Sigmoid colon (tissue), 7 donors: Measurements from ENCODE around the gene MAP1S. TPM values are rescaled to one million over a fixed set of nuclear protein-coding genes. Genes with fewer than 3 reads are reported as not detected.

Experiments used
- DNase-seq: peaks from one replicate; pipeline ENCODE4 v3.0.0-alpha.2; 2019
- H3K27ac ChIP-seq, 4 donors: fragments of 200-600 bp; sonication (generic); one replicate each; pipeline ENCODE4 v1.5.1; 2016 to 2019; ENCODE audit warnings: mild to moderate bottlenecking in 1 of 4
- H3K27me3 ChIP-seq, 3 donors: fragments of 200-600 bp; sonication (generic); one replicate each; pipeline ENCODE4 v1.5.1; 2019; ENCODE audit warnings: mild to moderate bottlenecking in 1 of 3
- H3K36me3 ChIP-seq, 4 donors: fragments of 200-600 bp; sonication (generic); one replicate each; pipeline ENCODE4 v1.5.1; 2016 to 2019
- H3K4me1 ChIP-seq, 4 donors: fragments of 200-600 bp; sonication (generic); one replicate each; pipeline ENCODE4 v1.5.1; 2017 to 2019
- H3K4me3 ChIP-seq, 4 donors: fragments of 200-600 bp; sonication (generic); one replicate each; pipeline ENCODE4 v1.5.1; 2017 to 2019; ENCODE audit warnings: mild to moderate bottlenecking in 2 of 4, moderate library complexity in 1 of 4
- H3K9me3 ChIP-seq, 4 donors: fragments of 200-600 bp in 3 of 4; sonication (generic) in 3 of 4; one replicate each; pipeline versions ENCODE4 v1.5.1 to v1.6.1; 2013 to 2019
- EP300 ChIP-seq, 4 donors: sonication (generic); formaldehyde crosslinking; IDR thresholded peaks; one replicate each; pipeline ENCODE4 v1.6.1; 2017; ENCODE audit warnings: antibody characterized with exemption in 4 of 4
- POLR2A ChIP-seq, 2 donors: fragments of 450-650 bp; IDR thresholded peaks; one replicate each; pipeline ENCODE4 v1.6.1; 2016; ENCODE audit warnings: antibody characterized with exemption in 2 of 2, mild to moderate bottlenecking in 2 of 2, moderate library complexity in 2 of 2
- POLR2AphosphoS5 ChIP-seq, 4 donors: sonication (generic); formaldehyde crosslinking; IDR thresholded peaks; one replicate each; pipeline ENCODE4 v1.6.1; 2017; ENCODE audit warnings: antibody characterized with exemption in 4 of 4
- WGBS, 2 donors: extraction: QIAGEN DNeasy Blood & Tissue Kit; methylation state at CpG; one replicate each; pipeline ENCODE4 v1.1.7; 2013; 5-methylcytosine and 5-hydroxymethylcytosine counted together
- intact Hi-C: fragments of 100-400 bp; cut with DNase I; formaldehyde crosslinking; loops from one replicate; pipeline ENCODE4 v1.15.1; 2023
- polyA plus RNA-seq, 3 donors: library from polyadenylated mRNA; stranded (reverse); fragments of 200-250 nt; gene quantifications; one replicate each; pipeline ENCODE4 v1.2.3, GENCODE V29; 2013
- total RNA-seq, 4 donors: library from RNA; depleted of rRNA; stranded (reverse); fragments of >200 nt; gene quantifications; one replicate each; pipeline ENCODE4 v1.1.0, GENCODE V29; 2016
- TF ChIP-seq, protein P1 (sequence below), 4 experiments: fragments of 450-650 bp in 3 of 4; fragments of 200-600 bp in 1 of 4; IDR thresholded peaks; one replicate each; pipeline ENCODE4 v1.5.1; 2016 to 2019; ENCODE audit warnings: antibody characterized with exemption in 4 of 4, mild to moderate bottlenecking in 3 of 4, moderate library complexity in 2 of 4
- donor health status: healthy with polysubstance abuse.
- donor health status: Bipolar disorder and iron deficiency.
- donor health status: healthy.

Gene MAP1S
- total and polyA plus RNA-seq, 7 donors: 13.3 to 35.8 (median 15.7) TPM

GRCh38 chr19:17749912-17750317 is 30.6 kb downstream of the MAP1S start:
- 13 to 46% methylated on average over 8 of the region's 8 CpGs for whole genome bisulfite sequencing, 2 donors
- intact Hi-C loops: loop anchor here (10.0 kb wide), 1 partner anchor 105 kb away; the partner anchor contains the start of gene RPL18A
- no peaks in the 10 kb centered on the region for H3K36me3 ChIP-seq
- no peaks in the 10 kb centered on the region for H3K9me3 ChIP-seq
- peaks cover 0 to 18% (median 10%) of the 10 kb centered on the region in 4 donors for H3K4me1 ChIP-seq
- H3K27ac ChIP-seq: peak overlapping the region in 1 of 4 donors; percentile 14
- no peak for DNase-seq
- H3K27me3 ChIP-seq: no peaks in the 10 kb centered on the region
- no peak overlapping the region for H3K4me3 ChIP-seq
- TF ChIP-seq POLR2A (IDR thresholded peaks at IDR 0.05) (no peak), EP300 (IDR thresholded peaks at IDR 0.05) (no peak), POLR2AphosphoS5 (IDR thresholded peaks at IDR 0.05) (no peak)
- TF ChIP-seq, protein P1, sequence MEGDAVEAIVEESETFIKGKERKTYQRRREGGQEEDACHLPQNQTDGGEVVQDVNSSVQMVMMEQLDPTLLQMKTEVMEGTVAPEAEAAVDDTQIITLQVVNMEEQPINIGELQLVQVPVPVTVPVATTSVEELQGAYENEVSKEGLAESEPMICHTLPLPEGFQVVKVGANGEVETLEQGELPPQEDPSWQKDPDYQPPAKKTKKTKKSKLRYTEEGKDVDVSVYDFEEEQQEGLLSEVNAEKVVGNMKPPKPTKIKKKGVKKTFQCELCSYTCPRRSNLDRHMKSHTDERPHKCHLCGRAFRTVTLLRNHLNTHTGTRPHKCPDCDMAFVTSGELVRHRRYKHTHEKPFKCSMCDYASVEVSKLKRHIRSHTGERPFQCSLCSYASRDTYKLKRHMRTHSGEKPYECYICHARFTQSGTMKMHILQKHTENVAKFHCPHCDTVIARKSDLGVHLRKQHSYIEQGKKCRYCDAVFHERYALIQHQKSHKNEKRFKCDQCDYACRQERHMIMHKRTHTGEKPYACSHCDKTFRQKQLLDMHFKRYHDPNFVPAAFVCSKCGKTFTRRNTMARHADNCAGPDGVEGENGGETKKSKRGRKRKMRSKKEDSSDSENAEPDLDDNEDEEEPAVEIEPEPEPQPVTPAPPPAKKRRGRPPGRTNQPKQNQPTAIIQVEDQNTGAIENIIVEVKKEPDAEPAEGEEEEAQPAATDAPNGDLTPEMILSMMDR (IDR thresholded peaks at IDR 0.05): no peak

DNA sequence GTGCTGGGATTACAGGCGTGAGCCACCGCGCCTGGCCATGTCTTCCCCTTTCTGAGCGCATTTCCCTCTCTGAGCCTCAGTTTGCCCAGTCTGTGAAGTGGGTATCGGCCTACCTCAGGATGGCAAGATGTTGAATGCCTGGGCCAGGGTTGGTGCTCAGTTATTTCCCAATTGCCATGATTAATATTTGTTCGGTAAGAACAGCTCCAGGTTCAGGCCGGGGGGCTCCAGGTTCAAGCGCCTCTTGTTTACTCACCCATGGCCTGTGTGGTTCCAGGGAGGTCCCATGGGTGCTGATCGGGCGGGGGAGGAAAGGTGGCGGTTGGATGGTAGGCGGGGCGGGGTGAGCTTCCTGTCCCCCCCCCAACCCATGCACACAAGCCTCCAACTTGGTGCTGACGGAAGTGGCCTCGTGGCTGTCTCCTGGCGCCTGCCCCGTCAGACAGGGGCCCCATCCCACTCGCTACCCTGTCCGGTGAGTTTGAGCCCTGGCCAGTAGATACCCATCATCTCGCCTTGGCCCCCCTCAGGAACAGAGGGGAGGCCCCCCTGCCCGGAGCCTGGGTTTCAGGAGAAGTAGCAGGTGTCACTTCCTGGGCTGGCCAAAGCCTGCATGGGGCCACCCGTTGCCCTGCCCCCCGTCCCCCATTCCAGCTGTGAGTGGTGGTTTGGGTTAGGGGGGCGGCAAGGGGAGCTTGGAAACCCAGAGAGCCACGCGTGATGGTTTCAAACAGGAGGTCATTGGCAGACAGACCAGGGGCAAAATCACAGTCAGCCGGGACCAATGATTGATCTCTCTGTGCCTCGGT is 32.0 kb downstream of the MAP1S start, which contains the start of gene FCHO1:
TSS of gene FCHO1 (plus strand) at position 375 of the 809 bp plus-strand sequence. CDS start 3,688 bp downstream, outside the sequence.
- no peak for TF ChIP-seq POLR2A (IDR thresholded peaks at IDR 0.05)
- no peak for TF ChIP-seq POLR2AphosphoS5 (IDR thresholded peaks at IDR 0.05)
- no peak for TF ChIP-seq EP300 (IDR thresholded peaks at IDR 0.05)
- TF ChIP-seq, protein P1 (IDR thresholded peaks at IDR 0.05): no peak
- DNase-seq: peak; percentile 71
- Histone ChIP-seq H3K36me3 (no peaks in the 10 kb centered on the region), H3K4me1 (peaks cover 0 to 24% (median 10%) of the 10 kb centered on the region in 4 donors), H3K4me3 (peak within 1 kb of the TSS in 1 of 4 donors; percentile 12), H3K27ac (no peak within 1 kb of the TSS), H3K9me3 (no peaks in the 10 kb centered on the region), H3K27me3 (no peaks in the 10 kb centered on the region)
- 36 to 38% methylated on average over 28 of the region's 28 CpGs for WGBS, 2 donors
- intact Hi-C loops: no loop called here

- H3K4me1 ChIP-seq: peaks cover 0 to 27% (median 8%) of the 10 kb centered on the region in 4 donors
- no peaks in the 10 kb centered on the region for H3K27me3 ChIP-seq
- 55 to 77% methylated on average over 2 of the region's 2 CpGs for WGBS, 2 donors
- TF ChIP-seq EP300 (IDR thresholded peaks at IDR 0.05) (no peak), POLR2AphosphoS5 (IDR thresholded peaks at IDR 0.05) (no peak), POLR2A (IDR thresholded peaks at IDR 0.05) (no peak)
- H3K27ac ChIP-seq: no peak overlapping the region
- no peaks in the 10 kb centered on the region for H3K9me3 ChIP-seq
- H3K36me3 ChIP-seq: no peaks in the 10 kb centered on the region
- no peak overlapping the region for H3K4me3 ChIP-seq
- intact Hi-C loops: no loop called here
- no peak for DNase-seq
These were observed 32.6 kb downstream of the MAP1S start for GRCh38 chr19:17751912-17752273.

DNA sequence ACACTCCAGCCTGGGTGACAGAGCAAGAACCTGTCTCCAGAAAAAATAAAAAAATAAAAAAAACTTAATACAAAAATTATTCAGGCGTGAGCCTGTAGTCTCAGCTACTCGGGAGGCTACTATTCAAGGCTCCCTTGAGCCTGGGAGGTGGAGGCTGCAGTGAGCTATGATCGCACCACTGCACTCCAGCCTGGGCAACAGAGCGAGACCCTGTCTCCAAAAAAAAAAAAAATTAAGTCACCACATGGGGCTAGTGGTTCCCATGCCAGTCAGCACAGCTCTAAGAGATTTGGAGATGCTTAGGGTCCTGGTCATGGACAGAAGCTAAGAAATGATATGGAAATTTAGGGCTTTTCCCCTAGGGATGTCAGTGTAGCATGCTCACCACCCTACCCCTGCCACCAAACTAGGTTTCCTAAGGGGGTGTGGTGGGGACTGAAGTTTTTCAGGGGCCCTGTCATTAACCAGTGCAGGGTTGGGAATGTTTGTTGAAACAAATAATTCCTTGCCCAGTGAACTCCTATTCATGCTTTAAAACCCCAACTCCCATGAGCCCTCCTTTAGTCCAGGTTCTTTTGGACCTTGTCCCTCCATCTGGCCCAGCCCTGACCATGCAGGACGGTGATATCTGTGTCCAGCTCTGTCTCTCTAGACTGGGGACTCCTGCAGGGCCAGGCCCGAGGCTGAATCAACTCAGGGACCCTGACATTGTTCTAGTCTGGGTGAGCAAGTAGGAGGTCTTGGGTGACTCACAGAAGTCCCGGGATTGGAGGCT is 33.8 kb downstream of the MAP1S start:
- Histone ChIP-seq H3K36me3 (no peaks in the 10 kb centered on the region), H3K4me3 (no peak overlapping the region), H3K27me3 (no peaks in the 10 kb centered on the region), H3K9me3 (no peaks in the 10 kb centered on the region), H3K4me1 (peaks cover 0 to 22% (median 7%) of the 10 kb centered on the region in 4 donors), H3K27ac (no peak overlapping the region)
- 79 to 86% methylated on average over 7 of the region's 7 CpGs for WGBS, 2 donors
- intact Hi-C loops: no loop called here
- no peak for TF ChIP-seq POLR2A (IDR thresholded peaks at IDR 0.05)
- TF ChIP-seq, protein P1 (IDR thresholded peaks at IDR 0.05): no peak
- TF ChIP-seq POLR2AphosphoS5 (IDR thresholded peaks at IDR 0.05): no peak
- no peak for TF ChIP-seq EP300 (IDR thresholded peaks at IDR 0.05)
- no peak for DNase-seq

DNA sequence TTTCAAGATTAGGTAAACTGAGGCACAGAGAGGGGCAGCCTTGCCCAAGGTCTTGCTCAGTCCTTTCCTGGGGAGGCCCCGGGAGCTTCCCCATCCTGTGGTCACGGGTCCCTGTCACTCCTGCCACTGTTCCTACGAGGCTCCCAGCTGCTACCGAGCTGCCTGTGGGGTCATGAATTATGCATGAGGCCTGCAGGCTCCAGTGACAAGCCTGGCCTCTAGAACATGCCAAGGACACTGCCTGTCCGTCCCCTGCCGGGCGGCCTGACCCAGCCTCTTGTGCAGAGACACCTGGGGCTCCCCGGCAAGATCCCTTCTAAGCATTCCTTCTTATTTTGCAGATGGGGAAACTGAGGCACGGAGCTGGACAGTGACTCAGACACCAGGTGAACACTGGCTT is 34.7 kb downstream of the MAP1S start:
- Histone ChIP-seq H3K36me3 (no peaks in the 10 kb centered on the region), H3K4me3 (no peak overlapping the region), H3K27ac (no peak overlapping the region), H3K9me3 (no peaks in the 10 kb centered on the region), H3K27me3 (no peaks in the 10 kb centered on the region), H3K4me1 (peaks cover 0 to 16% (median 7%) of the 10 kb centered on the region in 4 donors)
- DNase-seq: no peak
- TF ChIP-seq, protein P1 (IDR thresholded peaks at IDR 0.05): no peak
- TF ChIP-seq EP300 (IDR thresholded peaks at IDR 0.05) (no peak), POLR2AphosphoS5 (IDR thresholded peaks at IDR 0.05) (no peak), POLR2A (IDR thresholded peaks at IDR 0.05) (no peak)
- intact Hi-C loops: no loop called here
- 47 to 65% methylated on average over 9 of the region's 9 CpGs for WGBS, 2 donors
